PC-3 (cell line): ENCODE measurements around the gene KCNK13.

Experiments
- CTCF ChIP-seq: fragments of 300-600 bp; sonication (generic); conservative IDR thresholded peaks from 2 replicates; pipeline ENCODE4 v1.5.1; 2017; ENCODE audit warnings: antibody characterized with exemption, low read depth, mild to moderate bottlenecking, low read length
- EZH2 ChIP-seq: fragments of 300-600 bp; sonication (generic); IDR thresholded peaks from one replicate; pipeline ENCODE4 v1.6.1; 2017; ENCODE audit warnings: antibody characterized with exemption, mild to moderate bottlenecking, low read length; ENCODE audit not compliant: unreplicated experiment
- EZH2phosphoT487 ChIP-seq: fragments of 300-600 bp; sonication (generic); IDR thresholded peaks from 2 replicates; pipeline ENCODE4 v1.6.1; 2018; ENCODE audit warnings: mild to moderate bottlenecking, antibody characterized with exemption, low read length, borderline replicate concordance

- no peak for TF ChIP-seq CTCF
- TF ChIP-seq EZH2: no peak
- TF ChIP-seq EZH2phosphoT487: no peak
Observed at GRCh38 chr14:90088176-90088575, 26.4 kb downstream of the KCNK13 start.
